Transverse colon (tissue), 4 donors: ENCODE measurements around the gene CITED2. TPM values are rescaled to one million over a fixed set of nuclear protein-coding genes. Genes with fewer than 3 reads are reported as not detected.

Source experiments
- DNase-seq: peaks from one replicate; pipeline ENCODE4 v3.0.0-alpha.2; 2019
- H3K27ac ChIP-seq, 4 donors: fragments of 200-600 bp; sonication (generic); 2 replicates each; pipeline ENCODE4 v1.5.1; 2016 to 2018; ENCODE audit warnings: inconsistent platforms in 4 of 4
- H3K27me3 ChIP-seq: fragments of 200-600 bp; sonication (generic); 2 replicates; pipeline ENCODE4 v1.5.1; 2017; ENCODE audit warnings: inconsistent platforms
- H3K36me3 ChIP-seq, 4 donors: fragments of 200-600 bp; sonication (generic); 2 replicates each; pipeline ENCODE4 v1.5.1; 2017 to 2019; ENCODE audit warnings: inconsistent platforms in 4 of 4
- H3K4me1 ChIP-seq, 4 donors: fragments of 200-600 bp; sonication (generic); 2 replicates each; pipeline ENCODE4 v1.5.1; 2017 to 2020; ENCODE audit warnings: inconsistent platforms in 4 of 4
- H3K4me3 ChIP-seq, 4 donors: fragments of 200-600 bp; sonication (generic); 1 replicate in 1 of 4; 2 replicates in 3 of 4; pipeline versions ENCODE4 v1.5.1 to v1.6.1; 2017 to 2019; ENCODE audit warnings: inconsistent platforms in 4 of 4
- H3K9me3 ChIP-seq, 2 donors: fragments of 200-600 bp; sonication (generic); 2 replicates each; pipeline ENCODE4 v1.5.1; 2017 to 2019; ENCODE audit warnings: inconsistent platforms in 2 of 2
- EP300 ChIP-seq: sonication (generic); formaldehyde crosslinking; IDR thresholded peaks from one replicate; pipeline ENCODE4 v1.6.1; 2017; ENCODE audit warnings: antibody characterized with exemption, low read depth
- POLR2A ChIP-seq: fragments of 450-650 bp; IDR thresholded peaks from one replicate; pipeline ENCODE4 v1.6.1; 2016; ENCODE audit warnings: antibody characterized with exemption, mild to moderate bottlenecking, moderate library complexity
- POLR2AphosphoS5 ChIP-seq, 3 donors: sonication (generic); formaldehyde crosslinking; IDR thresholded peaks; one replicate each; pipeline ENCODE4 v1.6.1; 2016; ENCODE audit warnings: antibody characterized with exemption in 3 of 3
- WGBS, 2 donors: methylation state at CpG; one replicate each; pipeline ENCODE4 v1.1.5; 2018; ENCODE audit warnings: low coverage in 1 of 2; 5-methylcytosine and 5-hydroxymethylcytosine counted together
- in situ Hi-C, 4 donors: fragments of 200-750 bp; cut with MboI; loops; one replicate each; pipeline versions ENCODE4 v1.15.0 to v1.15.1; 2017; ENCODE audit warnings: low sequenced_read_pairs in 3 of 4, low pct_ligation_motif_present in 1 of 4, low pct_unique_long_range_greater_than_20kb in 1 of 4
- intact Hi-C: fragments of 100-400 bp; cut with DNase I; formaldehyde crosslinking; loops from one replicate; pipeline ENCODE4 v1.15.1; 2023; ENCODE audit warnings: low total_unique reads
- total RNA-seq, 4 donors: library from RNA; depleted of rRNA; stranded (reverse); fragments of >200 nt; gene quantifications; one replicate each; pipeline ENCODE4 v1.1.0, GENCODE V29; 2016
- TF ChIP-seq, protein P1 (sequence below), 5 experiments: fragments of 200-600 bp in 3 of 5; fragments of 450-650 bp in 2 of 5; sonication (generic) in 3 of 5; IDR thresholded peaks; 1 replicate in 2 of 5; 2 replicates in 3 of 5; pipeline ENCODE4 v1.5.1; 2016 to 2017; ENCODE audit warnings: antibody characterized with exemption in 5 of 5, inconsistent platforms in 3 of 5, mild to moderate bottlenecking in 2 of 5, moderate library complexity in 1 of 5

CITED2 gene
- total RNA-seq, 4 donors from 2014 or later, result 66.6 to 116 (median 102) TPM

DNA sequence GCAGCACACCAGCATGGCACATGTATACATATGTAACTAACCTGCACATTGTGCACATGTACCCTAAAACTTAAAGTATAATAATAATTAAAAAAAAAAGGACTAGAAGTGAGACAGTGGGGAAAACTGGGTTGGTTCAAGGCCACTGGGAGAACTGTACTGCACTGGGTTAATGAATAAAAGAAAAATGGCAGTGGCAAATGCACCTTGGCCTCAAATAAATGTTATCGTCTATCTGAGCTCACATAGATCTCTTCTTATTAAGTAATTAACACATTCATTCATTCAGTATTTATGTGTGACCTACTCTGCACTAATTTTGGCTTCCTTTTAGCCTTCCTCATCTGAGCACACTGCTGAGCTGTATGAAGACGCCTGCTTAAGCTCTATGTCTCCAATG lies 17.5 kb downstream of the CITED2 start:
- H3K27me3 ChIP-seq, result no peaks in the 10 kb centered on the region
- intact Hi-C loops (no loop called here), in situ Hi-C loops (loop anchor here (10.0 to 25.0 kb wide), 4 partner anchors 120 to 545 kb away; no protein-coding TSS in a partner anchor)
- no peak overlapping the region for H3K4me3 ChIP-seq
- H3K36me3 ChIP-seq, result no peaks in the 10 kb centered on the region
- H3K4me1 ChIP-seq, result no peaks in the 10 kb centered on the region
- TF ChIP-seq POLR2A, result no peak
- TF ChIP-seq POLR2AphosphoS5 (IDR thresholded peaks at IDR 0.05), result no peak
- TF ChIP-seq, protein P1, sequence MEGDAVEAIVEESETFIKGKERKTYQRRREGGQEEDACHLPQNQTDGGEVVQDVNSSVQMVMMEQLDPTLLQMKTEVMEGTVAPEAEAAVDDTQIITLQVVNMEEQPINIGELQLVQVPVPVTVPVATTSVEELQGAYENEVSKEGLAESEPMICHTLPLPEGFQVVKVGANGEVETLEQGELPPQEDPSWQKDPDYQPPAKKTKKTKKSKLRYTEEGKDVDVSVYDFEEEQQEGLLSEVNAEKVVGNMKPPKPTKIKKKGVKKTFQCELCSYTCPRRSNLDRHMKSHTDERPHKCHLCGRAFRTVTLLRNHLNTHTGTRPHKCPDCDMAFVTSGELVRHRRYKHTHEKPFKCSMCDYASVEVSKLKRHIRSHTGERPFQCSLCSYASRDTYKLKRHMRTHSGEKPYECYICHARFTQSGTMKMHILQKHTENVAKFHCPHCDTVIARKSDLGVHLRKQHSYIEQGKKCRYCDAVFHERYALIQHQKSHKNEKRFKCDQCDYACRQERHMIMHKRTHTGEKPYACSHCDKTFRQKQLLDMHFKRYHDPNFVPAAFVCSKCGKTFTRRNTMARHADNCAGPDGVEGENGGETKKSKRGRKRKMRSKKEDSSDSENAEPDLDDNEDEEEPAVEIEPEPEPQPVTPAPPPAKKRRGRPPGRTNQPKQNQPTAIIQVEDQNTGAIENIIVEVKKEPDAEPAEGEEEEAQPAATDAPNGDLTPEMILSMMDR (IDR thresholded peaks at IDR 0.05), result no peak
- TF ChIP-seq EP300, result no peak
- 78 to 82% methylated on average over 2 of the region's 2 CpGs for WGBS, 2 donors
- no peak for DNase-seq
- no peak overlapping the region for H3K27ac ChIP-seq
- no peaks in the 10 kb centered on the region for H3K9me3 ChIP-seq

DNA sequence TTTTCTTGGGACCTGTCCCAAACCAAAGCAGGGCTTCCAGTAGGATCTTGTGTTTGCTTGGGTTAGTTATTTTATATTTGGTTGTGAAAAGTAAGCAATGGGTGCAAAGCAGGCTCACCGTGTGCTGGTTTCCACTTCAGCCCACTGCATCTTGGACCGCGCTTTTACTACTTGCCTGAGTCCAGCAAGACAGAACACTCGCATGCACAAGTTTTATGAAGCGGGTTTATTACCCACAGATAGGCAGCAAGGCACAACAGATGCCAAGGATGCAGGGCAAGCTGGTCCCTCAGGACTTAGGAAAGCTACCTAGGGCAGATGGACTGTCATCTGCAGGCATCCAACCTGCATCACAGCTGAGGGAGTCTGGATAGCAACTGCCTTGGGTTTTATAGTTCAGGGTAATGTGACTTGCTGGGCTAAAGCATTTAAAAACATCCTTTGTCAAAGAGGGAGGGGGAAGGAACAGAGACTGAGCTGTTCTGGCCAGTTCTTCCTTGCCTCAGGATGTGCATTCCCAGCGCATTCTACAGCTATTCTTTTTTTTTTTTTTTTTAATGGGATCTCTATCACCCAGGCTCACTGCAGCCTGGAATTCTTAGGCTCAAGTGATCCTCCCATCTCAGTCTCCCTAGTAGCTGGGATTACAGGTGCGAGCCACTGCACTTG lies 18.5 kb downstream of the CITED2 start:
- no peaks in the 10 kb centered on the region for H3K4me1 ChIP-seq
- in situ Hi-C loops (loop anchor here (10.0 to 25.0 kb wide), 4 partner anchors 119 to 544 kb away; no protein-coding TSS in a partner anchor), intact Hi-C loops (no loop called here)
- DNase-seq, result no peak
- H3K36me3 ChIP-seq, result no peaks in the 10 kb centered on the region
- TF ChIP-seq POLR2AphosphoS5 (IDR thresholded peaks at IDR 0.05), result no peak
- no peaks in the 10 kb centered on the region for H3K27me3 ChIP-seq
- H3K27ac ChIP-seq, result no peak overlapping the region
- WGBS, 2 donors, result 86 to 95% methylated on average over 1 to 7 of the region's 7 CpGs
- no peak overlapping the region for H3K4me3 ChIP-seq
- no peaks in the 10 kb centered on the region for H3K9me3 ChIP-seq

DNA sequence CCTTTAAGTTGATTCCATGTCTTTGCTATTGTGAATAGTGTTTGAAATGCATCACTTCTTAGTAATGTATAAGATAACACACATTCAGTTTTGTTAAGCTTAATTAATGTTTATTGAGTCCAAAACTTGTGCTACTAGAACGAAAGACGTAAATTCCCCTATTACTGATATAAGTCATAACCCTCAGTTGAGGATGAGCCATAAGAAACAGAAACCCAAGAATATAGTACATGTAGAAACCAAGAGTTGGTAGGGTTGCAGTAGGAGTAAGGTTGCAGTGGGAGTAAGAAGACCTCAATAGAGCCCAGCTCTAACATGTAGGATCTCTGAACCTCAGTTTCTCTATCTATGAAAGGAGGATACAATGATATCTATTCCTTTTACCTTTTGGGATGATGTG lies 19.3 kb downstream of the CITED2 start:
- H3K4me1 ChIP-seq, result no peaks in the 10 kb centered on the region
- no peak overlapping the region for H3K4me3 ChIP-seq
- in situ Hi-C loops (loop anchor here (10.0 to 25.0 kb wide), 4 partner anchors 118 to 543 kb away; no protein-coding TSS in a partner anchor), intact Hi-C loops (no loop called here)
- H3K36me3 ChIP-seq, result no peaks in the 10 kb centered on the region
- H3K9me3 ChIP-seq, result no peaks in the 10 kb centered on the region
- no peaks in the 10 kb centered on the region for H3K27me3 ChIP-seq
- 80% methylated on average over 2 of the region's 2 CpGs for WGBS, 2 donors
- H3K27ac ChIP-seq, result no peak overlapping the region
- TF ChIP-seq EP300 (no peak), POLR2AphosphoS5 (IDR thresholded peaks at IDR 0.05) (no peak), POLR2A (no peak)
- TF ChIP-seq, protein P1 (IDR thresholded peaks at IDR 0.05), result no peak
- no peak for DNase-seq

DNA sequence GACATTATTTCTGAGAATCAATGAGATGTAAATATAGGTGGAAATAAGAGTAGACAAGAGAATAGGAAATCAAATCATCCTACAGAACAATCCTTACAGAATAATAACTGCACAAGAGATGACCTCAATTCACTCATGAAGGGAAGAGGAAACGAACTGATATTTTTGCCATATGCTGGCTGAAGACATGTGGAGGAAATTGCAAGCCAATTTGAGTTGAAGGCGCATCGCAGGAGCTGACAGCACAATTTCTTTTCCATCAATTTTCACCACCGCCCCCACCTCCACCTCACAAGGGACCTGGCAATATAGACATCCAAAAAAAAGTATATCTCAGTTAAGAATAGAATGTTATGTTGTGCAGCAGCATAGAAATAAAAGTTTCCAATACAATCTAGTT lies 20.3 kb downstream of the CITED2 start:
- H3K4me1 ChIP-seq, result no peaks in the 10 kb centered on the region
- H3K27me3 ChIP-seq, result no peaks in the 10 kb centered on the region
- H3K36me3 ChIP-seq, result no peaks in the 10 kb centered on the region
- no peak overlapping the region for H3K4me3 ChIP-seq
- intact Hi-C loops, result no loop called here
- in situ Hi-C loops, result loop anchor here (10.0 to 25.0 kb wide), 4 partner anchors 117 to 542 kb away; no protein-coding TSS in a partner anchor
- WGBS, 2 donors, result 50 to 84% methylated on average over 4 of the region's 4 CpGs
- no peaks in the 10 kb centered on the region for H3K9me3 ChIP-seq
- DNase-seq, result no peak
- TF ChIP-seq, protein P1 (IDR thresholded peaks at IDR 0.05), result no peak
- TF ChIP-seq EP300 (no peak), POLR2A (no peak), POLR2AphosphoS5 (IDR thresholded peaks at IDR 0.05) (no peak)
- no peak overlapping the region for H3K27ac ChIP-seq
